ENCODE results near the gene HOGA1. TPM values are rescaled to one million over a fixed set of nuclear protein-coding genes. Genes with fewer than 3 reads are reported as not detected.

Gene HOGA1
- total and polyA plus RNA-seq, 2 donors = 0.35 to 0.53 TPM

GRCh38 chr10:97580421-97581367, 3.5 kb upstream of the HOGA1 start:
- Histone ChIP-seq H3K27ac (ENCODE audit: low read depth) (no peak overlapping the region), H3K4me3 (ENCODE audit: low read depth, low read length) (no peak overlapping the region), H3K4me1 (ENCODE audit: insufficient read depth) (no peaks in the 10 kb centered on the region), H3K36me3 (ENCODE audit: insufficient read depth) (no peaks in the 10 kb centered on the region)
- DNase-seq (ENCODE audit: extremely low spot score) = no peak
- WGBS = 84% methylated on average over 9 of the region's 9 CpGs

DNA sequence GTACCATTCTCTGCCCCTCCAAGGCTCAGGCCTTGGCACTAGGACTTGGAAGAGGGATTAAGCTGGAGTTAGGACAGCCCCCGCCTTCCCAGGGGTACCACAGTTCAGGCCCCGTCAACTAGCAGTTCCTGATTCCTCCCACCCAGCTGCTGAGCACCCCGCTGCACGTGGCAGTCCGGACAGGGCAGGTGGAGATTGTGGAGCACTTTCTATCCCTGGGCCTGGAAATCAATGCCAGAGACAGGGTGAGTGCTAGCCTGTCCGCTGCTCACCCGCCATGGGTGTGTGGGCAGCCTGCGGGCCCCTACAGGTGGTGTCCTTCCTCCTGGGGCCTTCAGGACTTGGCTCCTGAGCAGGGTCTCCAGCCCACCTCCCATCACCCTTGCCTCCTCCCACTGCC, 2.0 kb upstream of the HOGA1 start:
- no peaks in the 10 kb centered on the region for H3K36me3 ChIP-seq (ENCODE audit: insufficient read depth)
- H3K27ac ChIP-seq (ENCODE audit: low read depth) = no peak overlapping the region
- WGBS = 95% methylated on average over 8 of the region's 8 CpGs
- no peaks in the 10 kb centered on the region for H3K4me1 ChIP-seq (ENCODE audit: insufficient read depth)
- no peak overlapping the region for H3K4me3 ChIP-seq (ENCODE audit: low read depth, low read length)
- no peak for DNase-seq (ENCODE audit: extremely low spot score)

DNA sequence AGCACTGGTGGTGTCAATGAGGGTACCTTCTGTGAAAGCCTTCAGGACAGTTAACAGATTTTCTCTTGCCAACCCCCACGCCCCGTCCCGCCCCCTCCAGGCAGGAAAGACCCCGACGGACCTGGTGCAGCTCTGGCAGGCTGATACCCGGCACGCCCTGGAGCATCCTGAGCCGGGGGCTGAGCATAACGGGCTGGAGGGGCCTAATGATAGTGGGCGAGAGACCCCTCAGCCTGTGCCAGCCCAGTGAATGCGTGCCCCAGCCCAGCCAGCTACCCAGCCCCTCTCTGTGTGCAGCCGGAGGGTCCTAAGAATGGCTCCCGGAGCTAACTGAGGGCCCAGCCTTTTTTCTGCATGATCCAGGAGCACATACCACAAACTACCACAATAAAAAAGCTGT, 713 bp upstream of the HOGA1 start:
- Histone ChIP-seq H3K4me3 (ENCODE audit: low read depth, low read length) (no peak overlapping the region), H3K36me3 (ENCODE audit: insufficient read depth) (no peaks in the 10 kb centered on the region), H3K27ac (ENCODE audit: low read depth) (no peak overlapping the region), H3K4me1 (ENCODE audit: insufficient read depth) (no peaks in the 10 kb centered on the region)
- no peak for DNase-seq (ENCODE audit: extremely low spot score)
- 90% methylated on average over 13 of the region's 13 CpGs for WGBS

GRCh38 chr10:97584798-97585438, 729 bp downstream of the HOGA1 start:
- H3K4me3 ChIP-seq (ENCODE audit: low read depth, low read length) = no peak overlapping the region
- DNase-seq (ENCODE audit: extremely low spot score) = no peak
- WGBS = 93% methylated on average over 5 of the region's 5 CpGs
- no peak overlapping the region for H3K27ac ChIP-seq (ENCODE audit: low read depth)
- H3K36me3 ChIP-seq (ENCODE audit: insufficient read depth) = no peaks in the 10 kb centered on the region
- no peaks in the 10 kb centered on the region for H3K4me1 ChIP-seq (ENCODE audit: insufficient read depth)

DNA sequence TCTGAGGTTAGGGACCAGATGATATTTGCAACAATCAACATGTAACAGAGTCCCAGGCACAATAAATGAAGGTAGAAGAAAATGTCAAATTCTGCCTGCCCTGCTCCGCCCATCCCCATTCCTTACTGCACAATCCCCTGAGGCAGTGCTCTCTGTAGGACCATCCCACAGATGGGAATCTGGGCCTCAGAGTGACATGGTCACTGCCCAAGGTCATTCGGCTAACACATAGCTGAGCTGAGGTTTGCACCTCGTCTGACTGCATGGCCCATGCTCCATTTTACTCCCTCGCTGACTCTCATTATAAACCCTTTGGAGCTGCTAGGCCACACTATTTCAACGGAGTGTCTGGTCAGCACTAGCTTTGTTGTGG, 1.2 kb downstream of the HOGA1 start:
- Histone ChIP-seq H3K4me3 (ENCODE audit: low read depth, low read length) (no peak overlapping the region), H3K27ac (ENCODE audit: low read depth) (no peak overlapping the region), H3K4me1 (ENCODE audit: insufficient read depth) (no peaks in the 10 kb centered on the region), H3K36me3 (ENCODE audit: insufficient read depth) (no peaks in the 10 kb centered on the region)
- WGBS = 90% methylated on average over 5 of the region's 5 CpGs
- DNase-seq (ENCODE audit: extremely low spot score) = no peak

- 87% methylated on average over 2 of the region's 2 CpGs for WGBS
- no peaks in the 10 kb centered on the region for H3K36me3 ChIP-seq (ENCODE audit: insufficient read depth)
- DNase-seq (ENCODE audit: extremely low spot score) = no peak
- H3K27ac ChIP-seq (ENCODE audit: low read depth) = no peak overlapping the region
- no peak overlapping the region for H3K4me3 ChIP-seq (ENCODE audit: low read depth, low read length)
- H3K4me1 ChIP-seq (ENCODE audit: insufficient read depth) = no peaks in the 10 kb centered on the region
These were observed 3.0 kb downstream of the HOGA1 start for GRCh38 chr10:97587183-97587582.

- no peak for DNase-seq (ENCODE audit: extremely low spot score)
- Histone ChIP-seq H3K4me1 (ENCODE audit: insufficient read depth) (no peaks in the 10 kb centered on the region), H3K4me3 (ENCODE audit: low read depth, low read length) (no peak within 1 kb of the TSS), H3K36me3 (ENCODE audit: insufficient read depth) (no peaks in the 10 kb centered on the region), H3K27ac (ENCODE audit: low read depth) (no peak within 1 kb of the TSS)
- WGBS = 74% methylated on average over 3 of the region's 3 CpGs
These were observed 5.3 kb downstream of the HOGA1 start, which contains the start of gene C10orf62 for GRCh38 chr10:97589479-97589878. C10orf62 (plus strand) TSS chr10:97589721; CDS start chr10:97589898, 177 bp downstream.

- no peaks in the 10 kb centered on the region for H3K36me3 ChIP-seq (ENCODE audit: insufficient read depth)
- WGBS = 94% methylated on average over 15 of the region's 15 CpGs
- no peak overlapping the region for H3K4me3 ChIP-seq (ENCODE audit: low read depth, low read length)
- DNase-seq (ENCODE audit: extremely low spot score) = no peak
- H3K27ac ChIP-seq (ENCODE audit: low read depth) = no peak overlapping the region
- H3K4me1 ChIP-seq (ENCODE audit: insufficient read depth) = no peaks in the 10 kb centered on the region
These were observed 6.0 kb downstream of the HOGA1 start for GRCh38 chr10:97590082-97590747.

GRCh38 chr10:97590748-97591495, 6.7 kb downstream of the HOGA1 start:
- DNase-seq (ENCODE audit: extremely low spot score) = no peak
- H3K4me3 ChIP-seq (ENCODE audit: low read depth, low read length) = no peak overlapping the region
- H3K4me1 ChIP-seq (ENCODE audit: insufficient read depth) = no peaks in the 10 kb centered on the region
- H3K27ac ChIP-seq (ENCODE audit: low read depth) = no peak overlapping the region
- whole genome bisulfite sequencing = 65% methylated on average over 5 of the region's 5 CpGs
- no peaks in the 10 kb centered on the region for H3K36me3 ChIP-seq (ENCODE audit: insufficient read depth)

DNA sequence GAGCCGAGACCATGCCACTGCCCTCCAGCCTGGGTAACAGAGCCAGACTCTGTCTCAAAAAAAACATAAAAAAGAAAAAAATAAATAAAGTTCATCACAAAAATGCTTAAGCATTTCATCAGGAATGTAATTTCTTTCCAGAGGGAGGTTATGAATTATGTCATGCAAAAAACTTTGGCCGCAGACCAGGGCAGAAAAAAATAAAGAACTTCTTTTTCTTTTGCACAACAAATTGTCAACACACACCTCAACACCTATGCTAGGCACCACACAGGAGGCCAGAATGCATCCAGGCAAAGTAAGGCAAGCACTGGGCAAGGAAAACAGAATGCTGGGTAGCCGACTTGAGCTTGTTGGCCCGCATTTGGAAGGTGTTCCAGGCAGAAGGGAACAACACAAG, 9.2 kb downstream of the HOGA1 start:
- Histone ChIP-seq H3K36me3 (ENCODE audit: insufficient read depth) (no peaks in the 10 kb centered on the region), H3K27ac (ENCODE audit: low read depth) (no peak overlapping the region), H3K4me3 (ENCODE audit: low read depth, low read length) (no peak overlapping the region), H3K4me1 (ENCODE audit: insufficient read depth) (no peaks in the 10 kb centered on the region)
- 45% methylated on average over 4 of the region's 4 CpGs for WGBS
- DNase-seq (ENCODE audit: extremely low spot score) = no peak

DNA sequence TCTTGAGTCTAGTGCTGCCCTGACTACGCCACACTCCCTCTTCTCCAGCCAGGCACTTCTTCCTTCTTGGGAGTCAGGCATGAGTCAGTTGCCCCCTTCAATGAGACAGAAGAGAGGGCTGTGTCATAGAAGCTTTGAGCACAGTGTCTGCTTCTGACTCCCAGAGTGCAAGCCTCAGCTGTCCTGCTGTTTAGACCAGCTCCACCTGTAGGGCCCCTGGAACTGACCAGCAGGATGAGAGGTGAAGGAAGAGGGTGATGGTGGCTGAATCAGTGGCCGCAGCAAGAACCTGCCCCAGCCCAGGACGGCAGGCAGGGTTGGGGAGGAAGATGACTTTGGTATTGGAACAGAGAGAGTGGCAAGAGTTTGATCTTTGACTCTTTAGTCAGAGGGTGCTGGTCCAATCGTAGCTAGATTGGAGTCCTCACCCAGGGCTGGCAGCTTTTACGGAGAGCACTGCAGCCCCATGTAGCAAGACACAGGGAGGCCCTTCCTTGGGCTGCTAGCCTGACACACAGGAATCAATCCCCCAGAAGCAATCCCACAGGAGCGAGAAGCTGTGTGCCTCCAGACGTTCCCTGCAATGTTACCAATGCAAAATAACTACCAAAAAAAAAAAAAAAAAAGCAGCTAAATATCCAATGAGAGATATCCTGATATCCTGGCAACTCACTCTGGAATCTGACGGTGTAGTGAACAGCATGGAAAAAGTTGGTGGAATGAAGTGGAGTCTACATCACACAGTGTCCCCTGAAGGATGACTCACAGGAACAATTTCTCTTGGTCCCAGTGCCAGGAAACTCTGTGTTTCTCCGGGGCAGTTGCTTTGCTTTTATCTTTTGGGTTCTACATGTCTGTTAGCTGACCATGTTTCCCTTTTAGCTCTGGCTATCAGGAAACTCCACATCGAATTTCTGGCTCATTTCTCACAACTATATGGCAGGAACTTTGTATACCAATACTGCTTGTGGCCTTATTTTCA, 12.2 kb downstream of the HOGA1 start:
- DNase-seq (ENCODE audit: extremely low spot score) = no peak
- no peaks in the 10 kb centered on the region for H3K36me3 ChIP-seq (ENCODE audit: insufficient read depth)
- H3K4me3 ChIP-seq (ENCODE audit: low read depth, low read length) = no peak overlapping the region
- no peak overlapping the region for H3K27ac ChIP-seq (ENCODE audit: low read depth)
- WGBS = 46% methylated on average over 10 of the region's 10 CpGs
- H3K4me1 ChIP-seq (ENCODE audit: insufficient read depth) = no peaks in the 10 kb centered on the region

GRCh38 chr10:97597778-97598177, 13.6 kb downstream of the HOGA1 start:
- H3K4me3 ChIP-seq (ENCODE audit: low read depth, low read length) = no peak overlapping the region
- no peak overlapping the region for H3K27ac ChIP-seq (ENCODE audit: low read depth)
- DNase-seq (ENCODE audit: extremely low spot score) = no peak
- H3K36me3 ChIP-seq (ENCODE audit: insufficient read depth) = no peaks in the 10 kb centered on the region
- WGBS = 88% methylated on average over 2 of the region's 2 CpGs
- no peaks in the 10 kb centered on the region for H3K4me1 ChIP-seq (ENCODE audit: insufficient read depth)
